Neuronal stem cell (in vitro differentiated cells): ENCODE measurements around the gene GBE1.

Experiments used
- DNase-seq: peaks from one replicate; pipeline ENCODE4 v3.0.0-alpha.2; 2013; ENCODE audit warnings: low spot score
- H2AFZ ChIP-seq: one replicate; pipeline ENCODE4 v1.6.1; 2013; ENCODE audit warnings: mild to moderate bottlenecking, low read length, inconsistent platforms
- H2AK5ac ChIP-seq: 2 replicates; pipeline ENCODE4 v1.6.1; 2013; ENCODE audit warnings: low read depth, mild to moderate bottlenecking, inconsistent platforms, low read length, moderate library complexity, mixed read lengths
- H2BK120ac ChIP-seq: 2 replicates; pipeline ENCODE4 v1.6.1; 2013; ENCODE audit warnings: low read depth, mild to moderate bottlenecking, inconsistent platforms, low read length, moderate library complexity, mixed read lengths
- H2BK12ac ChIP-seq: one replicate; pipeline ENCODE4 v1.6.1; 2013; ENCODE audit warnings: low read length, inconsistent platforms
- H2BK15ac ChIP-seq: 2 replicates; pipeline ENCODE4 v1.6.1; 2013; ENCODE audit warnings: mild to moderate bottlenecking, low read length, inconsistent platforms, mixed read lengths
- H2BK5ac ChIP-seq: one replicate; pipeline ENCODE4 v1.6.1; 2013; ENCODE audit warnings: inconsistent platforms, mild to moderate bottlenecking, low read length, moderate library complexity
- H3K14ac ChIP-seq: one replicate; pipeline ENCODE4 v1.6.1; 2013; ENCODE audit warnings: low read length, inconsistent platforms
- H3K18ac ChIP-seq: 2 replicates; pipeline ENCODE4 v1.6.1; 2013; ENCODE audit warnings: low read length, inconsistent platforms
- H3K23ac ChIP-seq: 2 replicates; pipeline ENCODE4 v1.6.1; 2013; ENCODE audit warnings: low read depth, mild to moderate bottlenecking, mixed read lengths, low read length, inconsistent platforms; ENCODE audit not compliant: poor library complexity
- H3K27ac ChIP-seq: replicated peaks from 3 replicates; pipeline ENCODE4 v1.5.1; 2013; ENCODE audit warnings: low read length, inconsistent platforms
- H3K27me3 ChIP-seq, 3 experiments: 2 replicates each; pipeline ENCODE4 v1.6.1; 2013; ENCODE audit warnings: low read length in 3 of 3, mild to moderate bottlenecking in 2 of 3, inconsistent platforms in 1 of 3, low read depth in 1 of 3, mixed read lengths in 1 of 3, moderate library complexity in 1 of 3; ENCODE audit not compliant: control insufficient read depth in 3 of 3, insufficient read depth in 3 of 3
- H3K36me3 ChIP-seq, 2 donors: replicated peaks in 1 of 2; 2 replicates each; pipeline ENCODE4 v1.6.1; 2013; ENCODE audit warnings: low read length in 2 of 2; ENCODE audit not compliant: control insufficient read depth in 2 of 2, insufficient read depth in 2 of 2
- H3K4ac ChIP-seq: 2 replicates; pipeline ENCODE4 v1.6.1; 2013; ENCODE audit warnings: inconsistent platforms, mild to moderate bottlenecking, low read length, moderate library complexity
- H3K4me1 ChIP-seq, 2 donors: 1 replicate in 1 of 2; 2 replicates in 1 of 2; pipeline ENCODE4 v1.6.1; 2013; ENCODE audit warnings: low read length in 2 of 2, low read depth in 1 of 2; ENCODE audit not compliant: control insufficient read depth in 2 of 2, insufficient read depth in 1 of 2
- H3K4me2 ChIP-seq: one replicate; pipeline ENCODE4 v1.6.1; 2013; ENCODE audit warnings: mild to moderate bottlenecking, low read length, inconsistent platforms; ENCODE audit not compliant: insufficient read depth, poor library complexity, severe bottlenecking
- H3K4me3 ChIP-seq, 2 donors: 2 replicates each; pipeline ENCODE4 v1.5.1; 2013; ENCODE audit warnings: low read length in 2 of 2, mild to moderate bottlenecking in 2 of 2, inconsistent platforms in 1 of 2, moderate library complexity in 1 of 2
- H3K79me1 ChIP-seq: one replicate; pipeline ENCODE4 v1.6.1; 2013; ENCODE audit warnings: low read depth, mild to moderate bottlenecking, inconsistent platforms, low read length, moderate library complexity
- H3K9ac ChIP-seq: one replicate; pipeline ENCODE4 v1.6.1; 2013; ENCODE audit warnings: mild to moderate bottlenecking, low read depth, low read length, inconsistent platforms; ENCODE audit not compliant: poor library complexity
- H3K9me3 ChIP-seq, 2 donors: replicated peaks in 1 of 2; 2 replicates each; pipeline versions ENCODE3 to v1.6.1; 2013; ENCODE audit warnings: low read length in 2 of 2, mild to moderate bottlenecking in 2 of 2, inconsistent platforms in 1 of 2, low read depth in 1 of 2, mixed read lengths in 1 of 2, moderate library complexity in 1 of 2; ENCODE audit not compliant: control insufficient read depth in 2 of 2, insufficient read depth in 1 of 2
- H4K8ac ChIP-seq: one replicate; pipeline ENCODE4 v1.6.1; 2013; ENCODE audit warnings: low read depth, mild to moderate bottlenecking, inconsistent platforms, low read length, moderate library complexity
- H4K91ac ChIP-seq: one replicate; pipeline ENCODE4 v1.6.1; 2013; ENCODE audit warnings: low read length, low read depth, mild to moderate bottlenecking, inconsistent platforms; ENCODE audit not compliant: poor library complexity
- WGBS, 2 donors: extraction: QIAGEN DNeasy Blood & Tissue Kit; methylation state at CpG; one replicate each; pipeline ENCODE4 v1.1.7; 2013; ENCODE audit warnings: missing lambda C conversion rate in 2 of 2, mixed read lengths in 1 of 2; ENCODE audit not compliant: insufficient read length in 2 of 2, insufficient replicate concordance in 1 of 2; ENCODE audit errors: extremely low coverage in 2 of 2; 5-methylcytosine and 5-hydroxymethylcytosine counted together

The GBE1 gene

DNA sequence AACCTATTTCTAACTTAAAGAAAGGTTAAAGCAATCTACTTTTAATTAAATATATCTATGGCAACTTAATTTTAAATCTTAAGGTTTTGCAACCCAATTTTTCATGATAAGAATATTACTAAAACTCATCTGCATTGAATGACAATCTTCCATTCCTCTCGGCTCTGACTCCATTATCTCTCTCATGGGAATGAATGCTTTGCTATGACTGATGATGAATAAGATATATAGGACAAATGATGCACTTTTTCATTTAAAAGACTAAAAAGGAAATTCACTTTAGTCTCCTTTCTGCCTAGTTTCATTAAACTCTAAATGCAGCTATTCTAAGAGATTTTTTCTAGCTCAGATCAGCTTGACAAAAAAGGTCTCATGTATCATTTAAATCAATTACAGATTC is 68.7 kb downstream of the GBE1 start:
- Histone ChIP-seq H2AFZ (no peak overlapping the region), H3K79me1 (no peaks in the 10 kb centered on the region), H2AK5ac (no peak overlapping the region), H3K9me3 (no peaks in the 10 kb centered on the region), H4K91ac (no peak overlapping the region), H3K36me3 (no peaks in the 10 kb centered on the region), H3K4me3 (no peak overlapping the region), H2BK120ac (no peak overlapping the region), H3K4ac (no peak overlapping the region), H4K8ac (no peak overlapping the region), H2BK5ac (no peak overlapping the region), H2BK15ac (no peak overlapping the region), H3K9ac (no peak overlapping the region), H3K23ac (no peak overlapping the region), H3K27me3 (no peaks in the 10 kb centered on the region), H3K14ac (no peak overlapping the region), H3K18ac (no peak overlapping the region), H3K27ac (no peak overlapping the region), H3K4me2 (no peak overlapping the region), H3K4me1 (peaks cover 0 to 5% of the 10 kb centered on the region in 2 donors), H2BK12ac (no peak overlapping the region)
- no peak for DNase-seq
- no CpG with 5 or more reads among the region's 1 CpG for WGBS, 2 donors

DNA sequence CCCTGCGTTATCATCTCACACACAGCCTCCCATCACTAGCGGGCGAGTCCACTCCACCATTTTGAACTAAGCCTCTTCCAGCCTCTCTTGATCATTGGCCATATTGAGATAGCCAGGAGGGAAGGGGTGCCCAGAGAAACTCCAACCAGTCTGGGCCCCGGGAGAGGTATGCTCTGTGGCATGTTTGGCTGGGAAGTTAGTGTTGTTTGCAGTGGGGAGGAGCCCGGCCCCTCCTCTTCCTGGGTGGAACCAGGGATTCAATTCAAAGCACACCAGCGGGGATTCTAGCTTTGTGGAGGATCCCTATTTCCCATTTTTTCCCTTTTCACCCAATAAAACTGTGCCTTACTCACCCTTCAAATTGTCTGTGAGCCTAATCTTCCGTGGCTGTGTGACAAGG is 71.8 kb downstream of the GBE1 start:
- Histone ChIP-seq H3K9ac (no peak overlapping the region), H3K18ac (no peak overlapping the region), H3K4me3 (no peak overlapping the region), H3K27me3 (no peaks in the 10 kb centered on the region), H4K8ac (no peak overlapping the region), H3K9me3 (no peaks in the 10 kb centered on the region), H4K91ac (no peak overlapping the region), H3K23ac (no peak overlapping the region), H3K14ac (no peak overlapping the region), H3K4me1 (peaks cover 0 to under 1% of the 10 kb centered on the region in 2 donors), H2BK15ac (no peak overlapping the region), H2BK120ac (no peak overlapping the region), H2AK5ac (no peak overlapping the region), H3K4ac (no peak overlapping the region), H3K79me1 (no peaks in the 10 kb centered on the region), H2AFZ (no peak overlapping the region), H3K36me3 (no peaks in the 10 kb centered on the region), H3K4me2 (no peak overlapping the region), H2BK5ac (no peak overlapping the region), H3K27ac (no peak overlapping the region), H2BK12ac (no peak overlapping the region)
- no peak for DNase-seq
- no CpG with 5 or more reads among the region's 7 CpGs for WGBS, 2 donors

DNA sequence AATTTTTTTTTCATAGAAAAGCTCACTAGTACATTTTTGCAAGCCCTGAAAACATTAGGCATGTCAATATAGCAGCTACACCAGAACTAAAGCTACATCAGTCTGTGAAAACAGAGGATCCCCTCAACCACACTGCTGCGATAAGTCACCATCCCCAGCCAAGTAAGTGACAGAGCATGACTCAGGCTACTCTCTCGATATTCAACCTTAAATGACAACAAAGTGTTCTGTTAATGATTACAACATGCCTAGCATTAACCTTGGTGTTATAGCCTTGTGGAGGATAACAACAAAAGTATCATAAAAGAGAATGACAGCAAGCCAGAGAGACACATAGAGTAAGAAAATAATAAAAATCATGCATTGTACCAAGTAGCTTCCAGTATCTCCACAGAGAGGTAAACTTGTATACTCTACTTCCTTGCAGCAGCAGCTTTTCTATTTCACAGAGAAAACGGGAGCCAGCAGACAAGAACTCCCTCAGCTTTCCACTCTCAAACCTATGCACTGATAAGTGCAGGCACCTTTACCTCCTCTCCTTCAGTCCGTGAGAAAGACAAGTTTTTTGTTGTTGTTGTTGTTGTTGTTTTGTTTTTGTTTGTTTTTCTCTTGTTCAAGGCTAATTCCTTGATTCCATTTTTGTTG is 76.6 kb downstream of the GBE1 start:
- no peak for DNase-seq
- no peak overlapping the region for H3K4me3 ChIP-seq
- H3K18ac ChIP-seq = no peak overlapping the region
- H3K9me3 ChIP-seq = no peaks in the 10 kb centered on the region
- no peak overlapping the region for H3K14ac ChIP-seq
- H3K27me3 ChIP-seq = no peaks in the 10 kb centered on the region
- no CpG with 5 or more reads among the region's 4 CpGs for WGBS, 2 donors
- H3K23ac ChIP-seq = no peak overlapping the region
- H4K91ac ChIP-seq = no peak overlapping the region
- no peak overlapping the region for H3K4me2 ChIP-seq
- no peak overlapping the region for H2BK5ac ChIP-seq
- no peak overlapping the region for H3K27ac ChIP-seq
- no peak overlapping the region for H2BK12ac ChIP-seq
- H2BK120ac ChIP-seq = no peak overlapping the region
- no peaks in the 10 kb centered on the region for H3K79me1 ChIP-seq
- no peak overlapping the region for H4K8ac ChIP-seq
- H2AFZ ChIP-seq = no peak overlapping the region
- H3K36me3 ChIP-seq = no peaks in the 10 kb centered on the region
- no peak overlapping the region for H3K4ac ChIP-seq
- H2AK5ac ChIP-seq = no peak overlapping the region
- no peaks in the 10 kb centered on the region for H3K4me1 ChIP-seq
- H3K9ac ChIP-seq = no peak overlapping the region
- no peak overlapping the region for H2BK15ac ChIP-seq

DNA sequence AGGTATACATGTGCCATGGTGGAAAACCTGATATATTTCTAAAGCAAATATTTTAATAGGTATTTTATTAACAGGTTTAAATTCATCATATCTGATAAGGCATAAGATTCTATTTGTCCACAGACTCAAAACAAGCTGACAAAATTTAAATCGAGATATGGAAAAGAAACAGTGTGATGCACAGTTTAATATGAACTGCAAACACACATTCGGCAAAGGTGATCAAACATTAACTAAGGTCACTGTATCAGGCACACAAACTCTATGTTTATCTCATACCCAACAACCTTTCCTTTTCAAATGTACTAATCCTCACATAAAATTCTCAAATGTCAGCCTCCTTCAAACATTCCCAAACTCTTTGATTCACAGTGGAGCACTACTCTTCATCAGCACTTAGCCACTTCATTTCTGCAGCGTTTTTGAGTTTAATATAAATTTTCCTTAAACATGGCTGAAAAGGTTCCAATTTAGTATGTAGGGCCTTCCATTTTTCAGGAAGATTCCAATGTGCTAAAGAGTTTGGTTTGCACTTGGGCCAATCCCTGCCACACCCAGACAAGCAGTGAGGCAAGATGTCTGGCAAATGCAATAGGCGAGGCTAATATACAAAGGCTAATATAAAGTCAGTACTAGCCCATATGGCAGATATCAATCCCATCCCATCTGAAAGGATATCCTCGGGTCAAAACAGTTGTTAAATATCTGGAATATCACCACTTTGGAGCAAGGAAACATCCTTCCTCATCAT is 84.6 kb downstream of the GBE1 start:
- H2AK5ac ChIP-seq = no peak overlapping the region
- WGBS, 2 donors = no CpG with 5 or more reads among the region's 5 CpGs

More for the DNA sequence above, 84.6 kb downstream of the GBE1 start:
- peaks cover 0 to 3% of the 10 kb centered on the region in 2 donors for H3K4me1 ChIP-seq
- H2AFZ ChIP-seq = no peak overlapping the region
- no peak overlapping the region for H2BK120ac ChIP-seq
- H3K9me3 ChIP-seq = no peaks in the 10 kb centered on the region
- H3K79me1 ChIP-seq = no peaks in the 10 kb centered on the region
- H2BK5ac ChIP-seq = no peak overlapping the region
- H2BK12ac ChIP-seq = no peak overlapping the region
- no peak overlapping the region for H4K91ac ChIP-seq
- H3K4me3 ChIP-seq = no peak overlapping the region
- no peak overlapping the region for H3K23ac ChIP-seq
- H3K36me3 ChIP-seq = no peaks in the 10 kb centered on the region
- DNase-seq = no peak
- no peak overlapping the region for H4K8ac ChIP-seq
- no peak overlapping the region for H3K14ac ChIP-seq
- no peak overlapping the region for H3K4ac ChIP-seq
- H3K18ac ChIP-seq = no peak overlapping the region
- no peak overlapping the region for H2BK15ac ChIP-seq
- H3K4me2 ChIP-seq = no peak overlapping the region
- H3K9ac ChIP-seq = no peak overlapping the region
- no peak overlapping the region for H3K27ac ChIP-seq
- H3K27me3 ChIP-seq = no peaks in the 10 kb centered on the region
